Upper lobe of left lung (tissue), 4 donors: ENCODE data around the gene IDH3A.

Source experiments
- EP300 ChIP-seq, 4 donors: sonication (generic); formaldehyde crosslinking; IDR thresholded peaks; one replicate each; pipeline ENCODE4 v1.5.1; 2017; ENCODE audit warnings: antibody characterized with exemption in 4 of 4, control low read depth in 2 of 4
- POLR2A ChIP-seq, 4 donors: fragments of 450-650 bp; IDR thresholded peaks; one replicate each; pipeline ENCODE4 v1.5.1; 2016 to 2017; ENCODE audit warnings: antibody characterized with exemption in 4 of 4, mild to moderate bottlenecking in 2 of 4
- POLR2AphosphoS5 ChIP-seq, 2 donors: sonication (generic); formaldehyde crosslinking; IDR thresholded peaks; one replicate each; pipeline ENCODE4 v1.5.1; 2017; ENCODE audit warnings: antibody characterized with exemption in 2 of 2
- TF ChIP-seq, protein P1 (sequence below), 6 experiments: fragments of 450-650 bp in 4 of 6; fragments of 200-600 bp in 2 of 6; sonication (generic) in 2 of 6; IDR thresholded peaks; one replicate each; pipeline ENCODE4 v1.5.1; 2016 to 2019; ENCODE audit warnings: antibody characterized with exemption in 6 of 6

DNA sequence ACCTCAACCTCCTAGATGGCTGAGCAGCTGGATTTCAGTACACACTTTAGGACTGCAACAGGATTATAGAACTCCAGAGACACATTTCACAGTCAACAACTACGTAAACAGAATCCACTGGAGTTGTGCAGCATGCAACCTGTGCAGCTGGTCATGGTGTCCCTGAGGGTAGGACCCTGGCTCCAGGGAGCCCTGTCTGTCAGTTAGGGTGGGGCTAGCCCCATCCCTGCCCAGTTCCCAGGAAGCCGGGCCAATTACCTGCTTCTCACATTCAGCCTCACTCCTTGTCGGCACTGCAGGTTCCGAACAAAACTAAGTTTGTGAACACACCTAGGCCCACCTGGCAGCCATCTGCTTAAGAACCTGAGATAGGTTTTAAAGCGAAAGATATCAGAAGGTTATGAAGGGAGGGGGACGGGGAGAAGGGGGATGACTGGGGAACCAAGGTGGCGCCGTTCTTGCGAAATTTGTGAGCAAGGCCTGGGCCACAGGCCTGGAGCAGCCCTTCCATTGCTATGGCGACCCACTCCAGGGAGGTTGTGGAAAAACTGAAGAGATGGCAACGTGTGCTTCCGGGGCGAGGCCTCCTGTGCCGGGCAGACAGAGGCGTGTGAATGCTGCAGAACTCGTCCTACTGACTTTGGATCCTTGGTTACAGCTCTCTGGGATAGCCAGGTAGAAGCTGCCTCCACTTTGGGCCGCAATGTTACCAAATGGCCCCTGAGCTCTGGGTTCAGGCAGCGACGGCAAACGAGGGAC, 59.9 kb downstream of the IDH3A start:
- TF ChIP-seq, protein P1, sequence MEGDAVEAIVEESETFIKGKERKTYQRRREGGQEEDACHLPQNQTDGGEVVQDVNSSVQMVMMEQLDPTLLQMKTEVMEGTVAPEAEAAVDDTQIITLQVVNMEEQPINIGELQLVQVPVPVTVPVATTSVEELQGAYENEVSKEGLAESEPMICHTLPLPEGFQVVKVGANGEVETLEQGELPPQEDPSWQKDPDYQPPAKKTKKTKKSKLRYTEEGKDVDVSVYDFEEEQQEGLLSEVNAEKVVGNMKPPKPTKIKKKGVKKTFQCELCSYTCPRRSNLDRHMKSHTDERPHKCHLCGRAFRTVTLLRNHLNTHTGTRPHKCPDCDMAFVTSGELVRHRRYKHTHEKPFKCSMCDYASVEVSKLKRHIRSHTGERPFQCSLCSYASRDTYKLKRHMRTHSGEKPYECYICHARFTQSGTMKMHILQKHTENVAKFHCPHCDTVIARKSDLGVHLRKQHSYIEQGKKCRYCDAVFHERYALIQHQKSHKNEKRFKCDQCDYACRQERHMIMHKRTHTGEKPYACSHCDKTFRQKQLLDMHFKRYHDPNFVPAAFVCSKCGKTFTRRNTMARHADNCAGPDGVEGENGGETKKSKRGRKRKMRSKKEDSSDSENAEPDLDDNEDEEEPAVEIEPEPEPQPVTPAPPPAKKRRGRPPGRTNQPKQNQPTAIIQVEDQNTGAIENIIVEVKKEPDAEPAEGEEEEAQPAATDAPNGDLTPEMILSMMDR (IDR thresholded peaks at IDR 0.05) = no peak
- TF ChIP-seq POLR2A (IDR thresholded peaks at IDR 0.05) (no peak), POLR2AphosphoS5 (IDR thresholded peaks at IDR 0.05) (no peak), EP300 (IDR thresholded peaks at IDR 0.05) (no peak)
